SK-N-SH (cell line): Measurements from ENCODE around the gene EEF1E1.
"Not testable (repeated sequence)": the region's sequence is repeated elsewhere in the genome, so short reads cannot be mapped to it uniquely, and the experiment has no call there.

ENCODE experiments used
- CTCF ChIP-seq: fragments of 200-600 bp; sonication (generic); IDR thresholded peaks from 2 replicates; pipeline ENCODE4 v1.6.1; 2017; ENCODE audit warnings: antibody characterized with exemption, mild to moderate bottlenecking, moderate library complexity
- ELF1 ChIP-seq: IDR thresholded peaks from 2 replicates; pipeline ENCODE4 v1.4.0; 2012
- GATA2 ChIP-seq: sonication (generic); formaldehyde crosslinking; IDR thresholded peaks from 2 replicates; pipeline ENCODE4 v1.5.0; 2020; ENCODE audit warnings: mild to moderate bottlenecking, missing genetic modification reagents
- TAF1 ChIP-seq: IDR thresholded peaks from 2 replicates; pipeline ENCODE4 v1.6.1; 2012; ENCODE audit warnings: low read depth, mild to moderate bottlenecking, low read length, moderate library complexity, borderline replicate concordance
- TEAD4 ChIP-seq: IDR thresholded peaks from 2 replicates; pipeline ENCODE4 v1.4.0; 2012; ENCODE audit warnings: mild to moderate bottlenecking, borderline replicate concordance; ENCODE audit not compliant: insufficient read depth
- USF1 ChIP-seq: IDR thresholded peaks from 2 replicates; pipeline ENCODE4 v1.4.0; 2012; ENCODE audit warnings: low read depth, borderline replicate concordance

GRCh38 chr6:8034107-8034506 lies 68.2 kb downstream of the EEF1E1 start:
- TF ChIP-seq TEAD4, GATA2, TAF1, ELF1, CTCF, USF1: not testable (repeated sequence)
